DMS53 treated with DMSO at 0.1 percent for 48 hours (cell line): ENCODE results near the gene ATG4B.
"Not testable (repeated sequence)": the region's sequence is repeated elsewhere in the genome, so short reads cannot be mapped to it uniquely, and the experiment has no call there.

Source experiments
- DNase-seq: peaks from one replicate; lab custom pipeline; 2025; ENCODE audit not compliant: unreplicated experiment; lab: John Stamatoyannopoulos, UW

Gene ATG4B

DNA sequence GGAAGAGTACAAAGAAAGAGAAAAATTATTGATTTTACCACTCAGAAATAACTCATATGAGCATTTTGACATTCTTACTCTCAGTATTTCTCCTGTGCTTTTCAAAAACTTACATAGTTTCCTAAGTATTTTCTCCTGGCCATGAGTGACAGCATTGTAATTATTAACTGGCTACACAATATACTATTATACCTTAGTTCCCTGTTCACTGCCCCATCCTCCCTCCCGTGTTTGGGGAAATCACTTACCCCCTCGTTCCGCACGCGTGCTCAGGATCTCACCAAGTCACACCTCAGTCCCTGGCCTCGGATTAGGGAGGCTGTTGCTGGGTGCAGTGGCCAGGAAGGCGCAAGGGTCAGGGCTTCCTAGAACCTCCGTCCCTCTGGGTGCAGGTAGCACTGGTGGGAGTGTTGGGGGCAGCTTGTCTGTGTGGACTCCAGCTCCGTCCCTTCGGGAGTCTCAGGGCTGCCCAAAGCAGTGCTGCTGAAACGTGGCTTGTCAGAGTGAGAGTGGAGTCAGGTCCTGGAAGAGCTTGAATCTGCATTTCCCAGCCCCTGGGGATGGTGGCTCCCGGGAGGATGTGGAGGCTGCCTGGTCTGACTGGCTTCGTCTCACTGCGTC, 23.2 kb downstream of the ATG4B start:
- no peak for DNase-seq

GRCh38 chr2:241662731-241663130, 25.2 kb downstream of the ATG4B start:
- not testable (repeated sequence) for DNase-seq

DNA sequence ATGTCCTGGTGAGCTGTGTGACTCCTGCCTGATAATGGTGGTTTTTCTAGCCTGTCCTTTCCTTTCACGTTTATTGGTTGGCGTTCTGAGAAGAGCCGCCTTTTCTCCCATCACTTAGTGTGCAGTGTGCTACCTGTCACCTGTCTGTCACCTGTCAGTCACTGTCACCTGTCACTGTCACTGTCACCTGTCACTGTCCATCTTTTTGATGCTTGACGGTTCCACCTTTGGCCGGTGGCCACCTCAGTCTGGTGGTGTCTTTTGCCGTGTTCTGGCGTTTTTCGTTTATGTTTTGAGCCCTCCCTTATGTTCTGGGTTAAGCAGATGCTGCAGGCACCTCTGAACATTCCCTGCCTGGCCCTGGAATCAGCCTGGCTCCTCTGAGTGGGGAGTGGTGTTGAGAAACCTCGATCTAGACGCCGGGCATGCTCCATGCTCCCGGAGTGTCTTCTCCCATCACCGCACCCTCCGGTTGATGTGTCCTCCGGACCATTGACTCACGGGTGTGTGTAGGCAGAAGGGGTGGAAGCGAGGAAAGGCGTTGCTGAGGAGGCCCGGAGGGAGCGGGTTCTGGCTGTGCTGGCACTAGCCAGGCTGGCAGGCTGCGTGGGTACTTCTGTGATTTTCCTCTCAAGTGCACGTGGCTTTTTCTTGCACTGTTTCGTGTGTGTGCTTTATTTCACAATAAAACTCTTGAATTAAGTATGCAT, 28.4 kb downstream of the ATG4B start:
- DNase-seq, result no peak

- no peak for DNase-seq
Measured at GRCh38 chr2:241666627-241667400, 29.3 kb downstream of the ATG4B start.

DNA sequence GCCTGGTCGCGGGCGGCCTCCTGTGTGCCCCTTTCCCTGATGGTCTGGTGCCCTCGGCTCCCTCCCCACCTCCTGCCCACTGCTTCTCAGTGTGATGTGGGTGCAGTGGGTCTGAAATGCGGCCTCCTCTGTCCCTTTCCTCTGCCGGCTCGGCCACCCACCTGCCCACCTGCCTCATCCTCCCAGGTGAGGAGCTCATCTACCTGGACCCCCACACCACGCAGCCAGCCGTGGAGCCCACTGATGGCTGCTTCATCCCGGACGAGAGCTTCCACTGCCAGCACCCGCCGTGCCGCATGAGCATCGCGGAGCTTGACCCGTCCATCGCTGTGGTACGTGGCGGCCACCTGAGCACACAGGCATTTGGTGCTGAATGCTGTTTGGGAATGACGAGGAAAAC, 30.9 kb downstream of the ATG4B start:
- DNase-seq, result no peak

DNA sequence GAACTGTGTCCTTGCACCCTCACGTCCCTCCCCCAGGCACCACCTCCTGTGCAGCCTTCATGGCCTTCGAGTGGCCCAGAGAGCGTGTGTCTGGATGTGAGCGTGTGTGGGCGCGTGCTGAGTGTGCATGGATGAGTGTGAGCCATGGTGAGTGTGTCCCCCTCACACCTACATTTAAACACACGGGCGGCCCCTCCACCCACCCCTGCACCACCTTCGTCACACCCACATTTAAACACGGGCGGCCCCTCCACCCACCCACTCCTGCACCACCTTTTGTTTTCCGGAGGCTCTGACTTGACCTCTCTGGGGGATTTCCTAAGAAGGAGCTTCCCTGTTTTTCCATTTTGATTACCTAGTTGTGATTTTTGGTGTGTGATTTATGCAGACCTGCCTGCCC, 31.3 kb downstream of the ATG4B start:
- no peak for DNase-seq

DNA sequence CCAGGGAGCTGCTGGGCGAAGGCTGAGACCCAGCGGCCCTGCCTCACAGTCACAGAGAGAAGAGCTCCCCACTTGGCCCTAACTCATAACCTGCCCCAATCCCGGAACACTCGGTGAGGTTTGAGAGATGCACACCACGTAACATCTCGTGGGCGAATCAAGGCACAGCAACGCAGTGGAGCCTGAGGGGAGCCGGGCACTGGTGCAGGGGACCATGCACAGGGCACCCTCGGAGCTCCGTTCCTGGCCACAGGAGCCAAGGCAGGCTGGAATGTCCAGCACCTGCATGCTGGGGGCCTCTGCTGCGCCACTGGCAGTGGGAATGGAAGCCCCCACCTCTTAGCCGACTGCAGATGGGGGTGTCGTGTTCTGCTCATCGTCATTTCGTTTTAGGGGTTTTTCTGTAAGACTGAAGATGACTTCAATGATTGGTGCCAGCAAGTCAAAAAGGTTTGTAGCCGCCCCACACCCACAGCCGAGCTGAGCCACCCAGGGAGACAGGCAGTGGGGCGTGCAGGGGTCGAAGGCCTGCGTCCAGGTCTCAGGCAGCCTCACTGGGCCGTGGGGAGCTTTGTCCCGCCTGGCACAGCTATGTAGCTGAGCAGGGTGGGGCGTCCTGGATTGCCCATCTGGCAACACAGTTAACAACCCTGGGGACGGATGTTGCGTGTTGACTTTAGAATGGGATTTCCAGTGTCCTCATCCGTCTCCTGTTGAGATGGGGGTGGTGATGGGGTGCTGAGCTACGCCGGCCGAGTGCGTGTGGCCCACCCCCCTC, 33.0 kb downstream of the ATG4B start:
- no peak for DNase-seq

DNA sequence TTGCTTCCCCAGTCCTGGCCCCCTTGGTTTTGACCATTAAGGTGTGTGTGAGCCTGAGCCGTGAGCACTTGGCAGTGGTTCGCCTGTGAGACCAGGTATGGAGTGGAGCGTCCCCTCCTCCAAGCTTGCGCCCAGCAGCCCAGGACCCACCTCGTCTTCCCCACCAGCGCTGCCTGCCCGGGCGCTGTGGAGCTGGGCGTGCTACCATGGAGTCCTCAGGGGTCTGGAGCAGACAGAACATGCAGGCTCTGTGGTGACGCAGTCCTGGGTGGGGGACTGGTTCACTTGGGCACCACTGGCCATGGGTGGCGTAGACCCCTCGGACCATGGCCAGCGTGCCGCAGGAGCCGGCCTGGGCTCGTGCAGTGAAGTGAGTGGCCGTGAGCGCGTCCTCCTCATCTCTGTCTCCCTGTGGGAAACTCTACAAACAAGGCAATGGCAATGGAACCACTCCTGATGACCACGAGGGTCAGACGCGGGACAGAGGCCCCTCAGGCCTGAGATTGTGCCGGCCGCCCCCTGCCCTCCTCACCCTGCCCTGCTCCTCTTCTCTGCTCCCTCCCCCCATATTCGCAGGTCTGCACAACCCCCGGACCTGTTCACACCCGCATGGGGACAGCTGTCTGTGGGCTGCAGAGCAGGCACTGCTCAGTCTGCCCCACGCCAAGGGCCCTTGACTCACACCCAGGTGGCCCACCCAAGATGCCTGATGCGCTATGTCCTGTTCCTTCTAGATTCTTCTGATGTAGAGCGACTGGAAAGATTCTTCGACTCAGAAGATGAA, 34.2 kb downstream of the ATG4B start:
- DNase-seq, result no peak

DNA sequence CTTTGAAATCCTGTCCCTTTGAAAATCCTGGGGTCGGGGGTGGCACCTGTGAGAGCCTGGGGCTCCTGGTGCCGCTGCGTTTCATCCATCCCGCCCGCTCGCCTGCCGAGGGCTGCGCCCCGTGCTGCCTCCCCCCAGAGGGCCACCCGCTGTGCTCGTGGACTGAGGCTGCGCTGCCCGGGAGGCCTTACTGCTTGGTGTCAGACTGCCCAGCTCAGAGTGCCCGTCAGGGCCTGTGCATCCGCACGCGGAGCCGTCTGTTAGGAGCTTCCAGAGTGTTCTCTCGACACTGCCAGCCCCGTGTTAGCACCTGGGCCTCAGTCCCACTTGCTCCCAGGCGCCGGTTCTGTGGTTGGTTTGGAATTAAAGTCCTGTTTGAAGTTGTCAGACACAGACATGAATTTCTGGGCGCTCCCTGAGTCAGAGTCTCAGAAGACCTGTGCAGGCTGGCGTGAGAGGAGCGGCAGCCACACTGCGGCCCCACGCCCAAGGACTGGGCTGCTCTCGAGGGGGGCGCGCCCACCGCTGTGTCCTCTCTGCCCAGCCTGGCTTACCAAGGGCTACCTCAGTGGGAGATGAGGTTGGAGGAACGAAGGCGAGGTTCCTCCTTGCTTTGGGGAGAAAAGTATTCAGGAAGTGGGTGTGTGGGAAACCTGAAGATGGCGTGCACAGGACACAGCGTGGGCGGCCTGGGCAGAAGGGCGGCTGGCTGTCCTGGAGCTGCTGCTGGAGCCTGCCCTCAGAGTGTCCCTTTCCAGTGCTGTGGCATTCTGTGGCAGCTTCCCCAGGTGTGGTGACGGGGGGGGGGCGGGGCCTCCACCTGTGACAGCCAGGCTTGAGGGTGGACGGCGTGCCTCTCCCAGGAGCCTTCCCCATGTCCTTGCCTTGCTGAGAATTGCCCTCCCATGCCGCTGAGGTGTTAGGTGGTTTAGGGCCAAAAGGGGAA, 35.0 kb downstream of the ATG4B start:
- no peak for DNase-seq

- DNase-seq, result no peak
Measured at GRCh38 chr2:241673189-241673663, 35.7 kb downstream of the ATG4B start.

DNA sequence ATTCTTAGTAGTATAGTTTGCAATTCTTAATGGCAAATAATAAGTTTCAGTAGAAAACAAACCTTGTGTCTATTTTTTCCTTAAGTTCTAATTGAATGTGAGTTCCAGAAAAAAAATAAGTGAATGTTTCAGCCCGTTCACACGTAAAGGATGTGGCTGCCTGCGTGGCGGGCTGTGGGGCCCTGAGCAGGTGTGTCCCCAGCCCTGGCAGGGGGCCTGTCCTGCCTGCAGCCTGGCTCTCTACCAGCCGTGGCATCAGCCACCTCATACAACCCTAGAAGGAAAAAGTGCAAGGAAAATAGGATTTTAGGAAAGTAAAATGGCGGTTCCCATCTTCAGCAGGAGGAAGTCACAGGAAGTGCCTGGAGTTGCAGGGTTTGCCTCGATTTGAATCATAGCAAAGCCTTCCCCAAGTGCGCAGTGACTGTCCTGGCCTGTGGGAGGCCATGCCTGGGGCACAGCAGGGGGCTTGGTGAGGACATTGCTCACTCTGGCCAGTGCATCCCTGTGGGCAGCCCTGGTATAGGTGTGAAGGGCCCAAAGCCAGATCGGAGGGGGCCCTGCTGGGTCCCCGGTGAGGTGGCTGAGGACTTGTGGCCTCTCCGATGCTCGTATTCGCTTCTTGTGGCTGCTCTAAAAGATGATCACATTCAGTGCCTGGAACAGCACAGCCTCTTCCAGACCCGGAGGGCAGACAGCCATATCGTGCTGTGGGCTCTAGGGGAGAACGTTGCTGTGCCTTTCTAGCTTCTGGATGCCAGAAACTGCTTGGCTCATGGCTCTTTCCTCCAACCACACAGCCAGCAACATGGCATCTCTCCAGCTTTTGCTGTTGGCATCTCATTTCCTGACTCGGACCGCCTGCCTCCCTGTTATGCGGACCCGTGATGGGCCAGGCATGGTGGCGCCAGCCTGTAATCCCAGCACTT, 36.6 kb downstream of the ATG4B start:
- no peak for DNase-seq

GRCh38 chr2:241675885-241676284, 38.4 kb downstream of the ATG4B start:
- DNase-seq, result no peak

DNA sequence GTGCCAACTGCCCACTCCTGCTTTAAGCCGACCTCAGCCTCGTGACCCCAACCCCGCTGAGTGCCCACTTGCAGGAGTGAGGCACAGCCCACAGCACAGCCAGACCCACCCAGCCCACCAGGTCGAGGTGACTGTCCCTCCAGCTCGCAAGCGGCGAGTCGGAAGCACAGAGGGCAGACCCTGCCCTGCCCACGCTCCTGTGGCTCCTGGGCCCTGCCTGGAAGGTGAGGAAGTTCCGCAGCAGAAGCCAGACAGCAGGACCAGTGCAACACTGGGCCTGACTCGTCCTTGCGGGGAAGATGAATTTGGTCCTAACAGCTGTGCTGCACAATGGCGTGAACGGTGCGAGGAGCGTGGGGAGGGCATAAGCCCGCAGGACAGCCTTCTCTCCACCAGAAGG, 39.2 kb downstream of the ATG4B start:
- DNase-seq, result no peak

- DNase-seq, result no peak
Measured at GRCh38 chr2:241677392-241677791, 39.9 kb downstream of the ATG4B start.

- no peak for DNase-seq
Measured at GRCh38 chr2:241678307-241678706, 40.8 kb downstream of the ATG4B start.

- DNase-seq, result no peak
Measured at GRCh38 chr2:241678784-241679540, 41.5 kb downstream of the ATG4B start.

DNA sequence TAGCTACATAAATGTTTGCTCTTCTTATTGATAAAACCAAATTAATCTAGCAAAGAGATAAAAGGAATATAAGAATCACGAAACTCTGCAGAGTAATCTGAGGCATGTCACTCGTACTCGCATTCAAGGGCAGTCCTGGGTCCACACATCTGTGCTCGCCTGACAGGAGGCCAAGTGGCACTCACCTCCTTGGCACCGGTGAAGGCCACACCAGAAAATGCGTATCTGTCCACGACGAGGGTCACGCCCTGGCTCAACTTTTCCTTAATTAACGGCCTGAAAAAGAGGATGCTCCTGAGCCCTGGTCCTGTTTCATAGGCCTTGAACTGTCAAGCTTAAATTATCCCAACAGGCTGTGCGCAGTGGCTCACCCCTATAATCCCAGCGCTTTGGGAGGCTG, 42.6 kb downstream of the ATG4B start:
- no peak for DNase-seq
